H9 (cell line): ENCODE measurements around the gene INSIG1. TPM values are rescaled to one million over a fixed set of nuclear protein-coding genes. Genes with fewer than 3 reads are reported as not detected.

Source experiments
- DNase-seq: peaks from one replicate; pipeline ENCODE4 v3.0.0-alpha.2; 2017
- H2AFZ ChIP-seq: one replicate; pipeline ENCODE4 v1.6.1; 2013; ENCODE audit warnings: mild to moderate bottlenecking, low read length, control low read depth, moderate library complexity
- H2AK5ac ChIP-seq: 2 replicates; pipeline ENCODE4 v1.6.1; 2013; ENCODE audit warnings: low read length, control low read depth, mixed read lengths; ENCODE audit not compliant: insufficient read length
- H2BK120ac ChIP-seq: one replicate; pipeline ENCODE4 v1.6.1; 2013; ENCODE audit warnings: low read depth, mild to moderate bottlenecking, low read length, control low read depth, inconsistent platforms; ENCODE audit not compliant: poor library complexity, severe bottlenecking
- H2BK12ac ChIP-seq: 2 replicates; pipeline ENCODE4 v1.6.1; 2013; ENCODE audit warnings: low read length, control low read depth, mixed read lengths, low read depth; ENCODE audit not compliant: insufficient read length
- H2BK15ac ChIP-seq: 2 replicates; pipeline ENCODE4 v1.6.1; 2013; ENCODE audit warnings: low read depth, low read length, control low read depth
- H2BK20ac ChIP-seq: one replicate; pipeline ENCODE4 v1.6.1; 2013; ENCODE audit warnings: low read depth, mild to moderate bottlenecking, low read length, control low read depth, inconsistent platforms; ENCODE audit not compliant: poor library complexity, severe bottlenecking
- H2BK5ac ChIP-seq: 2 replicates; pipeline ENCODE4 v1.6.1; 2013; ENCODE audit warnings: low read length, control low read depth, mixed read lengths; ENCODE audit not compliant: insufficient read length
- H3K14ac ChIP-seq: 2 replicates; pipeline ENCODE4 v1.6.1; 2013; ENCODE audit warnings: low read length, control low read depth; ENCODE audit not compliant: insufficient read depth
- H3K18ac ChIP-seq: 2 replicates; pipeline ENCODE4 v1.6.1; 2013; ENCODE audit warnings: low read depth, mild to moderate bottlenecking, mixed read lengths, low read length, control low read depth; ENCODE audit not compliant: insufficient read length
- H3K23ac ChIP-seq: 2 replicates; pipeline ENCODE4 v1.6.1; 2013; ENCODE audit warnings: low read length, control low read depth, mixed read lengths, low read depth; ENCODE audit not compliant: insufficient read length
- H3K23me2 ChIP-seq: 2 replicates; pipeline ENCODE4 v1.6.1; 2013; ENCODE audit warnings: low read depth, mild to moderate bottlenecking, mixed read lengths, low read length, control low read depth; ENCODE audit not compliant: insufficient read length, poor library complexity, severe bottlenecking
- H3K27ac ChIP-seq: 2 replicates; pipeline ENCODE4 v1.5.1; 2013; ENCODE audit warnings: low read length, control low read depth, mixed read lengths, low read depth; ENCODE audit not compliant: insufficient read length
- H3K27me3 ChIP-seq: 2 replicates; pipeline ENCODE4 v1.6.1; 2013; ENCODE audit warnings: low read length, control low read depth, inconsistent platforms; ENCODE audit not compliant: insufficient read depth
- H3K4ac ChIP-seq: 2 replicates; pipeline ENCODE4 v1.6.1; 2013; ENCODE audit warnings: low read depth, mild to moderate bottlenecking, control low read depth, inconsistent platforms, low read length, moderate library complexity
- H3K4me1 ChIP-seq: 2 replicates; pipeline ENCODE4 v1.6.1; 2013; ENCODE audit warnings: low read length, control low read depth, inconsistent platforms; ENCODE audit not compliant: insufficient read depth
- H3K4me2 ChIP-seq: 2 replicates; pipeline ENCODE4 v1.6.1; 2013; ENCODE audit warnings: low read length, control low read depth, mixed read lengths; ENCODE audit not compliant: insufficient read length, insufficient read depth
- H3K56ac ChIP-seq: 2 replicates; pipeline ENCODE4 v1.6.1; 2013; ENCODE audit warnings: low read depth, mild to moderate bottlenecking, mixed read lengths, low read length, control low read depth; ENCODE audit not compliant: insufficient read length
- H3K79me1 ChIP-seq: 2 replicates; pipeline ENCODE4 v1.6.1; 2013; ENCODE audit warnings: low read depth, mild to moderate bottlenecking, moderate library complexity, low read length, control low read depth, inconsistent platforms; ENCODE audit not compliant: insufficient read depth, poor library complexity, severe bottlenecking
- H3K79me2 ChIP-seq: 2 replicates; pipeline ENCODE4 v1.6.1; 2013; ENCODE audit warnings: low read length, control low read depth, inconsistent platforms; ENCODE audit not compliant: insufficient read depth
- H3K9ac ChIP-seq: 2 replicates; pipeline ENCODE4 v1.6.1; 2013; ENCODE audit warnings: low read length, control low read depth, mixed read lengths; ENCODE audit not compliant: insufficient read length; ENCODE audit errors: extremely low read depth
- H3K9me3 ChIP-seq: one replicate; pipeline ENCODE4 v1.6.1; 2013; ENCODE audit warnings: low read depth, low read length, inconsistent platforms; ENCODE audit not compliant: control insufficient read depth
- H3T11ph ChIP-seq: one replicate; pipeline ENCODE4 v1.6.1; 2013; ENCODE audit warnings: mild to moderate bottlenecking, low read length, control low read depth, inconsistent platforms
- H4K20me1 ChIP-seq: one replicate; pipeline ENCODE4 v1.6.1; 2013; ENCODE audit not compliant: control insufficient read depth, insufficient read length, insufficient read depth
- H4K5ac ChIP-seq: 2 replicates; pipeline ENCODE4 v1.6.1; 2013; ENCODE audit warnings: low read depth, mild to moderate bottlenecking, mixed read lengths, low read length, control low read depth; ENCODE audit not compliant: insufficient read length
- H4K8ac ChIP-seq: replicated peaks from 2 replicates; pipeline ENCODE4 v1.6.1; 2013; ENCODE audit warnings: low read length, control low read depth, mixed read lengths, low read depth; ENCODE audit not compliant: insufficient read length
- H4K91ac ChIP-seq: 2 replicates; pipeline ENCODE4 v1.6.1; 2013; ENCODE audit warnings: low read depth, mild to moderate bottlenecking, moderate library complexity, mixed read lengths, low read length, control low read depth; ENCODE audit not compliant: insufficient read length
- H3K27ac Mint-ChIP-seq, 3 experiments: 2 replicates in 2 of 3; 3 replicates in 1 of 3; pipeline ENCODE4 v1.8.0; 2020 to 2021; ENCODE audit warnings: mixed read lengths in 3 of 3, mild to moderate bottlenecking in 1 of 3, moderate library complexity in 1 of 3
- H3K27me3 Mint-ChIP-seq: 2 replicates; pipeline ENCODE4 v1.8.0; 2021; ENCODE audit warnings: low read depth, mild to moderate bottlenecking, moderate library complexity, mixed read lengths
- H3K36me3 Mint-ChIP-seq, 3 experiments: 2 replicates in 2 of 3; 3 replicates in 1 of 3; pipeline ENCODE4 v1.8.0; 2020 to 2021; ENCODE audit warnings: low read depth in 3 of 3, mixed read lengths in 3 of 3; ENCODE audit not compliant: insufficient read depth in 1 of 3
- H3K4me1 Mint-ChIP-seq, 2 experiments: 2 replicates each; pipeline ENCODE4 v1.8.0; 2020; ENCODE audit warnings: mixed read lengths in 2 of 2
- H3K4me3 Mint-ChIP-seq, 2 experiments: 2 replicates in 1 of 2; 3 replicates in 1 of 2; pipeline ENCODE4 v1.8.0; 2020 to 2021; ENCODE audit warnings: mild to moderate bottlenecking in 2 of 2, mixed read lengths in 2 of 2, moderate library complexity in 1 of 2
- H3K9me3 Mint-ChIP-seq, 2 experiments: 2 replicates in 1 of 2; 3 replicates in 1 of 2; pipeline ENCODE4 v1.8.0; 2020; ENCODE audit warnings: mild to moderate bottlenecking in 2 of 2, mixed read lengths in 2 of 2, moderate library complexity in 1 of 2
- CTCF ChIP-seq: fragments of 200-600 bp; sonication (generic); conservative IDR thresholded peaks from 3 replicates; pipeline ENCODE4 v1.8.0; 2021; ENCODE audit warnings: antibody characterized with exemption, mild to moderate bottlenecking
- WGBS: extraction: QIAGEN DNeasy Blood & Tissue Kit; methylation state at CpG from one replicate; pipeline ENCODE4 v1.1.7; 2013; ENCODE audit warnings: missing lambda C conversion rate, low lambda C conversion rate, mixed read lengths; ENCODE audit not compliant: insufficient read length; ENCODE audit errors: extremely low coverage; 5-methylcytosine and 5-hydroxymethylcytosine counted together
- total RNA-seq: library from RNA; stranded (reverse); gene quantifications from 2 replicates; pipeline ENCODE4 v1.2.1, GENCODE V29; 2021

Gene INSIG1
- total RNA-seq, 1 experiment from 2014 or later, result 23.3 TPM

GRCh38 chr7:155298288-155298833 lies 683 bp downstream of the INSIG1 start:
- peak overlapping the region in 2 of 3 experiments; percentile 82 to 99; a peak in 5 of 7 replicates for H3K27ac Mint-ChIP-seq
- TF ChIP-seq CTCF, result no peak

More at GRCh38 chr7:155298288-155298833, 683 bp downstream of the INSIG1 start:
- Histone ChIP-seq H4K20me1 (no peaks in the 10 kb centered on the region), H3K79me1 (peaks cover 3% of the 10 kb centered on the region), H3K4me2 (peak overlapping the region; percentile 97), H4K91ac (no peak overlapping the region), H3K18ac (no peak overlapping the region), H3K4me1 (0 out of 2 replicates have a peak, but pooled peaks cover 8% of the 10 kb centered on the region), H2BK120ac (no peak overlapping the region), H2BK20ac (no peak overlapping the region), H2BK15ac (no peak overlapping the region), H3K9ac (peak overlapping the region; percentile 69), H3K27me3 (no peaks in the 10 kb centered on the region), H3K27ac (no peak overlapping the region), H3K56ac (no peak overlapping the region), H4K5ac (no peak overlapping the region), H2AFZ (no peak overlapping the region), H3K23ac (no peak overlapping the region), H3K9me3 (no peaks in the 10 kb centered on the region), H2BK12ac (no peak overlapping the region), H2AK5ac (no peak overlapping the region), H2BK5ac (no peak overlapping the region), H3T11ph (no peak overlapping the region), H4K8ac (no peak overlapping the region), H3K4ac (no peak overlapping the region), H3K23me2 (peaks cover 19% of the 10 kb centered on the region), H3K14ac (no peak overlapping the region; the same call in 1 of the 2 replicates), H3K79me2 (peaks cover 26% of the 10 kb centered on the region; the same call in 1 of the 2 replicates)
- Mint-ChIP-seq H3K4me1 (peaks cover 42 to 45% of the 10 kb centered on the region in 2 experiments), H3K27me3 (peaks cover 3% of the 10 kb centered on the region; the same call in 1 of the 2 replicates), H3K4me3 (peak overlapping the region; percentile 77 to 94), H3K9me3 (peaks cover 3 to 4% of the 10 kb centered on the region in 2 experiments; a peak in 2 of 5 replicates), H3K36me3 (peaks cover 23 to 37% (median 26%) of the 10 kb centered on the region in 3 experiments)
- no CpG with 5 or more reads among the region's 34 CpGs for WGBS
- DNase-seq, result no peak
